ENCODE results near the gene ISG20.
A peak's percentile ranks its signal among the peaks of the same experiment; 100 is the strongest.

Gene ISG20

GRCh38 chr15:88613074-88613944 lies 25.5 kb upstream of the ISG20 start:
- no peak overlapping the region for H3K4me3 Mint-ChIP-seq
- no peaks in the 10 kb centered on the region for H3K4me1 Mint-ChIP-seq (ENCODE audit: low read depth)
- H3K36me3 Mint-ChIP-seq (ENCODE audit: low read depth), result no peaks in the 10 kb centered on the region
- no peaks in the 10 kb centered on the region for H3K9me3 Mint-ChIP-seq
- H3K27ac Mint-ChIP-seq, result no peak overlapping the region
- H3K27me3 Mint-ChIP-seq (ENCODE audit: low read depth), result peaks cover 47% of the 10 kb centered on the region

DNA sequence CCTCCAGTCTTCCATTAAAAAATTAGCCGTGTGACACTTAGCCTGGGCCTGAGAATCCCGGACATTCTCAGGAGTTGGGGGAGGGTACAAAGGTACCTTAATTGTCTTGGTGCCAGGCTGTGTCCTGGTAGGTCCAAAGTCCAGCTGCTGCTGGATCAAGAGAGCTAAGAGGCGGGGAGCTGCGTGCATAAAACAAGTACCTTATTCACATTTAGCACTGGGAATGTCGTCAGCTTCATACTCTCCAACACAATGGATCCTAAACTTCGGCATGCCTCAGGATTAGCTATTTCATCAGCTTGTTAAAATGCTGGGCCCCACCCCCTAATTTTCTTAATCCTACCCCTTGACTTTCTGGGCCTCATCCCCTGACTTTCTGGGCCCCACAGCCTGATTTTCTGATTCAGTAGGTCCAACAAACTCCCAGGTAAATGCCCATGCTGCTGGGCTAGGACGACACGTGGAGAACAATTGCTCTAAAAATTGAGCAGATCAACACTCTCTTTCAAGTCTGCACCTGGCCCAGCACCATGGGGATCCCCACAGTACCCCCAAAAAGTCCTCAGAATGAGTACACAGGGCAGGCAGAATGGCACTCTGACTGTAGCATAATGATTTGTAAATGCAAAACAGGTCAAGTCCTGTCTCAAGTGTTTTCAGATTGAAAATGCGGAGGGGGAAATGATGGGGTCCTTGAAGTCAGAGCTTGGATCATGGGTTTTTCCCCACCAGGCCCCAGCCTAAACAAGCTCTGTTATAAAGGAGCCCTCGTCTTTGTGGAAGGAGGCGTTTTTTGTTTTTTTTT lies 23.3 kb upstream of the ISG20 start:
- no peaks in the 10 kb centered on the region for H3K9me3 Mint-ChIP-seq
- H3K4me1 Mint-ChIP-seq (ENCODE audit: low read depth), result no peaks in the 10 kb centered on the region
- peaks cover 27% of the 10 kb centered on the region for H3K27me3 Mint-ChIP-seq (ENCODE audit: low read depth)
- no peak overlapping the region for H3K4me3 Mint-ChIP-seq
- no peaks in the 10 kb centered on the region for H3K36me3 Mint-ChIP-seq (ENCODE audit: low read depth)
- no peak overlapping the region for H3K27ac Mint-ChIP-seq

GRCh38 chr15:88616240-88616639 lies 22.6 kb upstream of the ISG20 start:
- peaks cover 26% of the 10 kb centered on the region for H3K27me3 Mint-ChIP-seq (ENCODE audit: low read depth)
- H3K9me3 Mint-ChIP-seq, result no peaks in the 10 kb centered on the region
- no peak overlapping the region for H3K4me3 Mint-ChIP-seq
- H3K27ac Mint-ChIP-seq, result no peak overlapping the region
- H3K4me1 Mint-ChIP-seq (ENCODE audit: low read depth), result no peaks in the 10 kb centered on the region
- no peaks in the 10 kb centered on the region for H3K36me3 Mint-ChIP-seq (ENCODE audit: low read depth)

DNA sequence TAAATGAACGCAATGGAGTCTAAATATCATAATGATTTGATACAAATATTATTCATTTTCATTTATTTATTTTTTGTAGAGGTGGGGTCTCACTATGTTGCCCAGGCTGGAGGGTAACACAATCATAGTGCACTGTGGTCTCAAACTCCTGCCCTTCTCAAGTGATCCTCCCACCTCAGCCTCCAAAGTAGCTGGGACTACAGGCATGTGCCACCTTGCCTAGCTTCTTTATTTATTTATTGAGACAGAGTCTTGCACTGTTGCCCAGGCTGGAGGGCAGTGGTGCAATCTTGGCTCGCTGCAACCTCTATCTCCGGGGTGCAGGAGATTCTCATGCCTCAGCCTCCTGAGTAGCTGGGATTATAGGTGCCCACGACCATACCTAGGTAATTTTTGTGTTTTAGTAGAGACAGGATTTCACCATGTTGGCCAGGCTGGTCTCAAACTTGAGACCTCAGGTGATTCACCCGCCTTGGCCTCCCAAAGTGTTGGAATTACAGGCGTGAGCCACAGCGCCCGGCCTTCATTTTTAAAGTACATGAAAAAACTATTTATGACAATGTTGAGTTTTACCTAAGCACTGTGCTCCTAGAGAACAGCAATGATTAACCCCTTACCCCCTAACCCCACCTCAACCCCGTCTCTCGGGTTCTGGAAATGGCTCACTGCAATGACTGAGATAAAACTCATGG lies 21.6 kb upstream of the ISG20 start:
- Mint-ChIP-seq H3K4me1 (ENCODE audit: low read depth) (peaks cover 1% of the 10 kb centered on the region), H3K27ac (no peak overlapping the region), H3K27me3 (ENCODE audit: low read depth) (peaks cover 18% of the 10 kb centered on the region), H3K36me3 (ENCODE audit: low read depth) (peaks cover 6% of the 10 kb centered on the region), H3K4me3 (no peak overlapping the region), H3K9me3 (no peaks in the 10 kb centered on the region)

- no peaks in the 10 kb centered on the region for H3K9me3 Mint-ChIP-seq
- no peak overlapping the region for H3K27ac Mint-ChIP-seq
- H3K4me1 Mint-ChIP-seq (ENCODE audit: low read depth), result peaks cover 7% of the 10 kb centered on the region
- H3K36me3 Mint-ChIP-seq (ENCODE audit: low read depth), result peaks cover 10% of the 10 kb centered on the region
- H3K4me3 Mint-ChIP-seq, result no peak overlapping the region
- H3K27me3 Mint-ChIP-seq (ENCODE audit: low read depth), result peaks cover 15% of the 10 kb centered on the region
Observed at GRCh38 chr15:88617790-88618189, 21.0 kb upstream of the ISG20 start.

- Mint-ChIP-seq H3K9me3 (no peaks in the 10 kb centered on the region), H3K27me3 (ENCODE audit: low read depth) (peaks cover 6% of the 10 kb centered on the region), H3K27ac (no peak overlapping the region)
Observed at GRCh38 chr15:88618686-88619085, 20.1 kb upstream of the ISG20 start.

DNA sequence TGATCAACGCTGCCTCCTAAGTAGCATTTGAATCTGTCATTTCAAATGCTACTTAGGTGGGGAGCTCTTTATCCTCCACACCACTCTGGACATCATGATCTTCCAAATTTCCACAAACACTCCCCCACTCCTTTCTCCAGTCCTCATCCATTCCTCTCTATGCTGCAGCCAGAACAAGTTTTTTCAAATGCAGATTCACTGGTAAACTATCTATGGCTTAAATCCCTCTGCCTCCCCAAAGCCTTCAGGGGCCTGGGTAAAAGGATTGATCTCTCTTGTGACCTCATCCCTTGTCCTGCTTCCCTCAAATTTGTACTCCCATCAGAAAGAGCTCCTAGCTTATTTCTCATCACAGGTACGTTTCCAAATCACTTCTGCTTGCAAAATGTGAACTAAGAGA lies 19.0 kb upstream of the ISG20 start:
- no peaks in the 10 kb centered on the region for H3K9me3 Mint-ChIP-seq
- H3K4me1 Mint-ChIP-seq (ENCODE audit: low read depth), result peaks cover 26% of the 10 kb centered on the region
- H3K36me3 Mint-ChIP-seq (ENCODE audit: low read depth), result peaks cover 16% of the 10 kb centered on the region
- H3K27me3 Mint-ChIP-seq (ENCODE audit: low read depth), result no peaks in the 10 kb centered on the region
- H3K27ac Mint-ChIP-seq, result no peak overlapping the region
- H3K4me3 Mint-ChIP-seq, result no peak overlapping the region

More at GRCh38 chr15:88618686-88619085, 20.1 kb upstream of the ISG20 start:
- peaks cover 16% of the 10 kb centered on the region for H3K4me1 Mint-ChIP-seq (ENCODE audit: low read depth)
- no peak overlapping the region for H3K4me3 Mint-ChIP-seq
- H3K36me3 Mint-ChIP-seq (ENCODE audit: low read depth), result peaks cover 16% of the 10 kb centered on the region

DNA sequence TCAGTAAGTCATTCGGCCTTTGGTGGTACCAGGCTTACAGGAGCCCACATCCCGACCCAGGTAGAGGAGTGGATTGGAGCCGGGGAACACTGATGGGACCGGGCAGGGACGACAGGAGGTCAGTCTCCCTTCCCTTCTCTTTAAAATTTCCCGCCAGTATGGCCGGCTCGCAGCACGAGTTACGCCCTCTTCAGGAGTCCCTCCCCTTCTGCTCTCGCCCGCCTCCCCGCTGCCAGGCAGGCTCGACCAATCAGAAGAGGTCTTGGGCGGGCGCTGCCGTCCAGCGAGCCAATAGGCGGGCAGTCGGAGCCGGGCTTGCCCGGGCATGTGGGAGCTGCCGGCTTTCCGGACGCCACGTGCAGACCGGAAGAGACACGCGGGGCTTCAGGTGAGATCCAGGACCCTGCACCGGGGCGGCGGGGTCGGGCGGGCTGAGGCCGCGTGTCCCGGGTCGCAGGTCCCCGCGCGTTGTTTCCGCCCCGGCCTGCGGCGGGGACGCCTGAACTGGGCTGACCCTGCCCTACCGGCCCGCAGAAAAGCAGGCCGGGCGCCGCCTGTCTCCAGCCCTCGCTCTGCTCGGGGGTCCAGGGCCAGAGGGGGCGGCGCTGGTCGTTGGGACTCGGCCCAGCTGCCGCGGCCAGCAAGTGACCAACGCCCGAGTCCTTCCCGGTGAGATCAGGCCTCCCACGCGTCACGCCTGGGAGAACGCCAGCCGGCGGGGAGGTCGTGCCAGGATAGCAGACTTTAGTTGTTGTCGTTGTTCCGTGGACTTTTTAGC lies 17.6 kb upstream of the ISG20 start, which contains the start of gene AEN:
Gene AEN, plus strand, starts transcription at position 346 of the 778 bp plus-strand sequence. CDS start 4,870 bp downstream, outside the sequence.
- Mint-ChIP-seq H3K36me3 (ENCODE audit: low read depth) (peaks cover 16% of the 10 kb centered on the region), H3K4me3 (peak within 1 kb of the TSS; percentile 95), H3K4me1 (ENCODE audit: low read depth) (peaks cover 33% of the 10 kb centered on the region), H3K27me3 (ENCODE audit: low read depth) (no peaks in the 10 kb centered on the region), H3K9me3 (no peaks in the 10 kb centered on the region), H3K27ac (peak within 1 kb of the TSS; percentile 97)

DNA sequence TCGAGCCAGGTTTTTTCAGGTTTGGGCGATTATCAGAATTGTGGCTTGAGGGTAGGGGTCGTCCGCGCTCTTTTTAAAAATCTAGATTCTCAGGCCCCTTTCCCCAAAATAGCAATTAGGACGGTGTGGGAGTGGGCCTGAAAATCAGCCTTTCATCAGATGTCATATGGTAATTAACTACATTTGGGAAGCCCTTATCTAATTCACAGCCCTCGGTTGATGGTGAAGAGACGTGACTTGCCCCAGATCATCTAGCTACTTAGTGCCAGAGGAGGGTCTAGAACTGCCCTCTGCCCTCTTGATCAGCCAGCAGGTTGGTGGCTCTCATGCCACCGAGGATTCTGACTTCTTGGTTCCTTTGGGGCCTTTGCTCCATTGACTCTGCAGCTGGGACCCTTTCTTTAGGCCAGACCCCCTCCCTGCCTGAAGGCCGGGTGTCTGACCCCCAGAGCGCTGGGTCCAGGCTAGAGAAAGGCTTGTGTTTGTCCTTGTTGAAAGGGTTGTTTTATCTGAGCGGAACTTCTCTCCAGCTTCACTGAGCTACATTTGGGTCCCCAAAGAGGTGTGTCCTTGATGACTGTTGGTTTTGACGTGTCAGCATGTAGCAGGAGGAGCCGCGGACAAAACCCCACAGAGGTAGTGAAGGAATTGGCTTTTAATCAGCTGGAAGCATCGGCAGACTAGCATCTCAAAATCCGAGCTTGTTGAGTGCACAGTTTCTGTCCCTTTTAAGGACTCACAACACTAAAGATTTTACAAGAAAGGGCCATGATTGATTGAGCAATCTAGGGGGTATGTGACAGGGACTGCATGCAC lies 16.8 kb upstream of the ISG20 start:
- no peaks in the 10 kb centered on the region for H3K27me3 Mint-ChIP-seq (ENCODE audit: low read depth)
- H3K4me3 Mint-ChIP-seq, result peak overlapping the region; percentile 95
- H3K36me3 Mint-ChIP-seq (ENCODE audit: low read depth), result peaks cover 23% of the 10 kb centered on the region
- peak overlapping the region; percentile 97 for H3K27ac Mint-ChIP-seq
- no peaks in the 10 kb centered on the region for H3K9me3 Mint-ChIP-seq
- peaks cover 41% of the 10 kb centered on the region for H3K4me1 Mint-ChIP-seq (ENCODE audit: low read depth)

- Mint-ChIP-seq H3K4me3 (peak overlapping the region; percentile 95), H3K36me3 (ENCODE audit: low read depth) (peaks cover 28% of the 10 kb centered on the region), H3K4me1 (ENCODE audit: low read depth) (peaks cover 47% of the 10 kb centered on the region), H3K9me3 (no peaks in the 10 kb centered on the region), H3K27me3 (ENCODE audit: low read depth) (no peaks in the 10 kb centered on the region), H3K27ac (peak overlapping the region; percentile 97)
Observed at GRCh38 chr15:88622605-88622975, 16.2 kb upstream of the ISG20 start.

GRCh38 chr15:88623061-88623460 lies 15.8 kb upstream of the ISG20 start:
- no peaks in the 10 kb centered on the region for H3K9me3 Mint-ChIP-seq
- no peaks in the 10 kb centered on the region for H3K27me3 Mint-ChIP-seq (ENCODE audit: low read depth)
- H3K36me3 Mint-ChIP-seq (ENCODE audit: low read depth), result peaks cover 33% of the 10 kb centered on the region
- H3K4me3 Mint-ChIP-seq, result peak overlapping the region; percentile 95
- H3K4me1 Mint-ChIP-seq (ENCODE audit: low read depth), result peaks cover 51% of the 10 kb centered on the region
- peak overlapping the region; percentile 97 for H3K27ac Mint-ChIP-seq

- Mint-ChIP-seq H3K27ac (peak overlapping the region; percentile 97), H3K4me1 (ENCODE audit: low read depth) (peaks cover 57% of the 10 kb centered on the region), H3K4me3 (peak overlapping the region; percentile 95), H3K9me3 (no peaks in the 10 kb centered on the region), H3K27me3 (ENCODE audit: low read depth) (no peaks in the 10 kb centered on the region), H3K36me3 (ENCODE audit: low read depth) (peaks cover 37% of the 10 kb centered on the region)
Observed at GRCh38 chr15:88623632-88624031, 15.2 kb upstream of the ISG20 start.
